ENCODE measurements around the gene BBC3. TPM values are rescaled to one million over a fixed set of nuclear protein-coding genes. Genes with fewer than 3 reads are reported as not detected.

BBC3 gene
- total RNA-seq, 1 experiment from 2014 or later, result 49.5 TPM

DNA sequence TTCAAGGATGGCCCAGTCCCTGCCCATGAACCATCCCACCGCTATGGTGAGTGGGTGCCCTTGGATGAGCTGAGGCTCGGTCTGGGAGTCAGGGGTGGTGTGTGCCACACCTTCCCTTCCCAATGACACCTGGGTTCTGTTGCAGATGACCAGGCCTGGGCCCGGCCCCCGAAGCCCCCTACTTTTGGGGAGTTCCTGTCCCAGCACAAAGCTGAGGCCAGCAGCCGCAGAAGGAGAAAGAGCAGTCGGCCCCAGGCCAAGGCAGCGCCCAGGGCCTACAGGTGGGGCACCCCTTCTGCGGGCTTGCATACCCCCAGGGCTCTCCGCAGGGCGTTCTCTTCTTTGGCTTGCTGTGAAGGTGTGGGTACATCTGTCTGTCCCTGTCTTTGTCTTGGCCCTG is 39.4 kb upstream of the BBC3 start:
- Mint-ChIP-seq H3K27me3 (ENCODE audit: low read depth) (peaks cover 4% of the 10 kb centered on the region), H3K4me1 (peaks cover 12% of the 10 kb centered on the region), H3K27ac (no peak overlapping the region; the same call in 1 of the 2 replicates), H3K4me3 (no peak overlapping the region), H3K36me3 (peaks cover 38% of the 10 kb centered on the region), H3K9me3 (no peaks in the 10 kb centered on the region)
- ChIA-PET POLR2A (no interaction called here), CTCF (no interaction called here)
- TF ChIP-seq ZNF671 (CRISPR knock-in tag; IDR thresholded peaks at IDR 0.05) (no peak), CREB1 (CRISPR knock-in tag; IDR thresholded peaks at IDR 0.05) (no peak), SOX15 (CRISPR knock-in tag; IDR thresholded peaks at IDR 0.05) (no peak), PRRX2 (CRISPR knock-in tag; IDR thresholded peaks at IDR 0.05) (no peak), FOXP1 (CRISPR knock-in tag; IDR thresholded peaks at IDR 0.05; ENCODE audit: borderline replicate concordance) (no peak)
- TF ChIP-seq, protein P1, sequence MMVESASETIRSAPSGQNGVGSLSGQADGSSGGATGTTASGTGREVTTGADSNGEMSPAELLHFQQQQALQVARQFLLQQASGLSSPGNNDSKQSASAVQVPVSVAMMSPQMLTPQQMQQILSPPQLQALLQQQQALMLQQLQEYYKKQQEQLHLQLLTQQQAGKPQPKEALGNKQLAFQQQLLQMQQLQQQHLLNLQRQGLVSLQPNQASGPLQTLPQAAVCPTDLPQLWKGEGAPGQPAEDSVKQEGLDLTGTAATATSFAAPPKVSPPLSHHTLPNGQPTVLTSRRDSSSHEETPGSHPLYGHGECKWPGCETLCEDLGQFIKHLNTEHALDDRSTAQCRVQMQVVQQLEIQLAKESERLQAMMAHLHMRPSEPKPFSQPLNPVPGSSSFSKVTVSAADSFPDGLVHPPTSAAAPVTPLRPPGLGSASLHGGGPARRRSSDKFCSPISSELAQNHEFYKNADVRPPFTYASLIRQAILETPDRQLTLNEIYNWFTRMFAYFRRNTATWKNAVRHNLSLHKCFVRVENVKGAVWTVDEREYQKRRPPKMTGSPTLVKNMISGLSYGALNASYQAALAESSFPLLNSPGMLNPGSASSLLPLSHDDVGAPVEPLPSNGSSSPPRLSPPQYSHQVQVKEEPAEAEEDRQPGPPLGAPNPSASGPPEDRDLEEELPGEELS (CRISPR knock-in tag; IDR thresholded peaks at IDR 0.05), result no peak
- TF ChIP-seq, protein P2, sequence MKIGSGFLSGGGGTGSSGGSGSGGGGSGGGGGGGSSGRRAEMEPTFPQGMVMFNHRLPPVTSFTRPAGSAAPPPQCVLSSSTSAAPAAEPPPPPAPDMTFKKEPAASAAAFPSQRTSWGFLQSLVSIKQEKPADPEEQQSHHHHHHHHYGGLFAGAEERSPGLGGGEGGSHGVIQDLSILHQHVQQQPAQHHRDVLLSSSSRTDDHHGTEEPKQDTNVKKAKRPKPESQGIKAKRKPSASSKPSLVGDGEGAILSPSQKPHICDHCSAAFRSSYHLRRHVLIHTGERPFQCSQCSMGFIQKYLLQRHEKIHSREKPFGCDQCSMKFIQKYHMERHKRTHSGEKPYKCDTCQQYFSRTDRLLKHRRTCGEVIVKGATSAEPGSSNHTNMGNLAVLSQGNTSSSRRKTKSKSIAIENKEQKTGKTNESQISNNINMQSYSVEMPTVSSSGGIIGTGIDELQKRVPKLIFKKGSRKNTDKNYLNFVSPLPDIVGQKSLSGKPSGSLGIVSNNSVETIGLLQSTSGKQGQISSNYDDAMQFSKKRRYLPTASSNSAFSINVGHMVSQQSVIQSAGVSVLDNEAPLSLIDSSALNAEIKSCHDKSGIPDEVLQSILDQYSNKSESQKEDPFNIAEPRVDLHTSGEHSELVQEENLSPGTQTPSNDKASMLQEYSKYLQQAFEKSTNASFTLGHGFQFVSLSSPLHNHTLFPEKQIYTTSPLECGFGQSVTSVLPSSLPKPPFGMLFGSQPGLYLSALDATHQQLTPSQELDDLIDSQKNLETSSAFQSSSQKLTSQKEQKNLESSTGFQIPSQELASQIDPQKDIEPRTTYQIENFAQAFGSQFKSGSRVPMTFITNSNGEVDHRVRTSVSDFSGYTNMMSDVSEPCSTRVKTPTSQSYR (CRISPR knock-in tag; IDR thresholded peaks at IDR 0.05), result no peak
- TF ChIP-seq, protein P3, sequence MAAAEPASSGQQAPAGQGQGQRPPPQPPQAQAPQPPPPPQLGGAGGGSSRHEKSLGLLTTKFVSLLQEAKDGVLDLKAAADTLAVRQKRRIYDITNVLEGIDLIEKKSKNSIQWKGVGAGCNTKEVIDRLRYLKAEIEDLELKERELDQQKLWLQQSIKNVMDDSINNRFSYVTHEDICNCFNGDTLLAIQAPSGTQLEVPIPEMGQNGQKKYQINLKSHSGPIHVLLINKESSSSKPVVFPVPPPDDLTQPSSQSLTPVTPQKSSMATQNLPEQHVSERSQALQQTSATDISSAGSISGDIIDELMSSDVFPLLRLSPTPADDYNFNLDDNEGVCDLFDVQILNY (CRISPR knock-in tag; IDR thresholded peaks at IDR 0.05), result no peak
- TF ChIP-seq, protein P4, sequence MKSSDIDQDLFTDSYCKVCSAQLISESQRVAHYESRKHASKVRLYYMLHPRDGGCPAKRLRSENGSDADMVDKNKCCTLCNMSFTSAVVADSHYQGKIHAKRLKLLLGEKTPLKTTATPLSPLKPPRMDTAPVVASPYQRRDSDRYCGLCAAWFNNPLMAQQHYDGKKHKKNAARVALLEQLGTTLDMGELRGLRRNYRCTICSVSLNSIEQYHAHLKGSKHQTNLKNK (CRISPR knock-in tag; IDR thresholded peaks at IDR 0.05), result no peak
- TF ChIP-seq, protein P5, sequence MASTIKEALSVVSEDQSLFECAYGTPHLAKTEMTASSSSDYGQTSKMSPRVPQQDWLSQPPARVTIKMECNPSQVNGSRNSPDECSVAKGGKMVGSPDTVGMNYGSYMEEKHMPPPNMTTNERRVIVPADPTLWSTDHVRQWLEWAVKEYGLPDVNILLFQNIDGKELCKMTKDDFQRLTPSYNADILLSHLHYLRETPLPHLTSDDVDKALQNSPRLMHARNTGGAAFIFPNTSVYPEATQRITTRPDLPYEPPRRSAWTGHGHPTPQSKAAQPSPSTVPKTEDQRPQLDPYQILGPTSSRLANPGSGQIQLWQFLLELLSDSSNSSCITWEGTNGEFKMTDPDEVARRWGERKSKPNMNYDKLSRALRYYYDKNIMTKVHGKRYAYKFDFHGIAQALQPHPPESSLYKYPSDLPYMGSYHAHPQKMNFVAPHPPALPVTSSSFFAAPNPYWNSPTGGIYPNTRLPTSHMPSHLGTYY (CRISPR knock-in tag; IDR thresholded peaks at IDR 0.05), result no peak
- TF ChIP-seq, protein P6, sequence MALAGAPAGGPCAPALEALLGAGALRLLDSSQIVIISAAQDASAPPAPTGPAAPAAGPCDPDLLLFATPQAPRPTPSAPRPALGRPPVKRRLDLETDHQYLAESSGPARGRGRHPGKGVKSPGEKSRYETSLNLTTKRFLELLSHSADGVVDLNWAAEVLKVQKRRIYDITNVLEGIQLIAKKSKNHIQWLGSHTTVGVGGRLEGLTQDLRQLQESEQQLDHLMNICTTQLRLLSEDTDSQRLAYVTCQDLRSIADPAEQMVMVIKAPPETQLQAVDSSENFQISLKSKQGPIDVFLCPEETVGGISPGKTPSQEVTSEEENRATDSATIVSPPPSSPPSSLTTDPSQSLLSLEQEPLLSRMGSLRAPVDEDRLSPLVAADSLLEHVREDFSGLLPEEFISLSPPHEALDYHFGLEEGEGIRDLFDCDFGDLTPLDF (CRISPR knock-in tag; IDR thresholded peaks at IDR 0.05), result no peak
- TF ChIP-seq, protein P7, sequence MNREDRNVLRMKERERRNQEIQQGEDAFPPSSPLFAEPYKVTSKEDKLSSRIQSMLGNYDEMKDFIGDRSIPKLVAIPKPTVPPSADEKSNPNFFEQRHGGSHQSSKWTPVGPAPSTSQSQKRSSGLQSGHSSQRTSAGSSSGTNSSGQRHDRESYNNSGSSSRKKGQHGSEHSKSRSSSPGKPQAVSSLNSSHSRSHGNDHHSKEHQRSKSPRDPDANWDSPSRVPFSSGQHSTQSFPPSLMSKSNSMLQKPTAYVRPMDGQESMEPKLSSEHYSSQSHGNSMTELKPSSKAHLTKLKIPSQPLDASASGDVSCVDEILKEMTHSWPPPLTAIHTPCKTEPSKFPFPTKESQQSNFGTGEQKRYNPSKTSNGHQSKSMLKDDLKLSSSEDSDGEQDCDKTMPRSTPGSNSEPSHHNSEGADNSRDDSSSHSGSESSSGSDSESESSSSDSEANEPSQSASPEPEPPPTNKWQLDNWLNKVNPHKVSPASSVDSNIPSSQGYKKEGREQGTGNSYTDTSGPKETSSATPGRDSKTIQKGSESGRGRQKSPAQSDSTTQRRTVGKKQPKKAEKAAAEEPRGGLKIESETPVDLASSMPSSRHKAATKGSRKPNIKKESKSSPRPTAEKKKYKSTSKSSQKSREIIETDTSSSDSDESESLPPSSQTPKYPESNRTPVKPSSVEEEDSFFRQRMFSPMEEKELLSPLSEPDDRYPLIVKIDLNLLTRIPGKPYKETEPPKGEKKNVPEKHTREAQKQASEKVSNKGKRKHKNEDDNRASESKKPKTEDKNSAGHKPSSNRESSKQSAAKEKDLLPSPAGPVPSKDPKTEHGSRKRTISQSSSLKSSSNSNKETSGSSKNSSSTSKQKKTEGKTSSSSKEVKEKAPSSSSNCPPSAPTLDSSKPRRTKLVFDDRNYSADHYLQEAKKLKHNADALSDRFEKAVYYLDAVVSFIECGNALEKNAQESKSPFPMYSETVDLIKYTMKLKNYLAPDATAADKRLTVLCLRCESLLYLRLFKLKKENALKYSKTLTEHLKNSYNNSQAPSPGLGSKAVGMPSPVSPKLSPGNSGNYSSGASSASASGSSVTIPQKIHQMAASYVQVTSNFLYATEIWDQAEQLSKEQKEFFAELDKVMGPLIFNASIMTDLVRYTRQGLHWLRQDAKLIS (CRISPR knock-in tag; IDR thresholded peaks at IDR 0.05; ENCODE audit: borderline replicate concordance), result no peak
- no peak for ATAC-seq
- no peak for DNase-seq (ENCODE audit: low spot score)

DNA sequence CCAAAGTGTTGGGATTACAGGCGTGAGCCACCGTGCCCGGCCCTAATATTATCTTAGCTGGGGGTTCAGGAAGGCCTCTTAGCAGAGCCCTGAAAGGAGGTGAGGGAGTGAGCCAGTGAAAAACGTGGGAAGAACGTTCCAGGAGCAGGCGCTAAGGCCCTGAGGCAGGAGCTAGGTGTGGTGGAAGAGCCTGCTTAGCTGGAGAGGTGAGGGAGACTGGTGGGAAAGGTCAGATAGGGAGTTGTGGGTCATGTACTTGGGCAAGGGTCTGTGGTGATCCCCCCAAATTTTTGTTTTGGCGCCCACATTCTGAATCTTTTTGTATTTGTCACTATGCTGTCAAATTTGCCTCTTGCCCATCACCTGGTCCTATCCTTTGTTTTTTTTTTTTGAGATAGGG is 38.6 kb upstream of the BBC3 start:
- POLR2A ChIA-PET, result no interaction called here
- CTCF ChIA-PET, result no interaction called here
- no peaks in the 10 kb centered on the region for H3K9me3 Mint-ChIP-seq
- H3K36me3 Mint-ChIP-seq, result peaks cover 43% of the 10 kb centered on the region
- no peaks in the 10 kb centered on the region for H3K27me3 Mint-ChIP-seq (ENCODE audit: low read depth)
- no peak for ATAC-seq
- H3K27ac Mint-ChIP-seq, result no peak overlapping the region
- DNase-seq (ENCODE audit: low spot score), result no peak
- no peak overlapping the region for H3K4me3 Mint-ChIP-seq
- peaks cover 10% of the 10 kb centered on the region for H3K4me1 Mint-ChIP-seq
- TF ChIP-seq, protein P6 (CRISPR knock-in tag; IDR thresholded peaks at IDR 0.05), result no peak
- TF ChIP-seq, protein P8, sequence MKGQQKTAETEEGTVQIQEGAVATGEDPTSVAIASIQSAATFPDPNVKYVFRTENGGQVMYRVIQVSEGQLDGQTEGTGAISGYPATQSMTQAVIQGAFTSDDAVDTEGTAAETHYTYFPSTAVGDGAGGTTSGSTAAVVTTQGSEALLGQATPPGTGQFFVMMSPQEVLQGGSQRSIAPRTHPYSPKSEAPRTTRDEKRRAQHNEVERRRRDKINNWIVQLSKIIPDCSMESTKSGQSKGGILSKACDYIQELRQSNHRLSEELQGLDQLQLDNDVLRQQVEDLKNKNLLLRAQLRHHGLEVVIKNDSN (CRISPR knock-in tag; IDR thresholded peaks at IDR 0.05), result no peak
- TF ChIP-seq ZNF138 (CRISPR knock-in tag; conservative IDR thresholded peaks at IDR 0.05), result no peak
- TF ChIP-seq, protein P2 (CRISPR knock-in tag; IDR thresholded peaks at IDR 0.05), result no peak
- TF ChIP-seq, protein P9, sequence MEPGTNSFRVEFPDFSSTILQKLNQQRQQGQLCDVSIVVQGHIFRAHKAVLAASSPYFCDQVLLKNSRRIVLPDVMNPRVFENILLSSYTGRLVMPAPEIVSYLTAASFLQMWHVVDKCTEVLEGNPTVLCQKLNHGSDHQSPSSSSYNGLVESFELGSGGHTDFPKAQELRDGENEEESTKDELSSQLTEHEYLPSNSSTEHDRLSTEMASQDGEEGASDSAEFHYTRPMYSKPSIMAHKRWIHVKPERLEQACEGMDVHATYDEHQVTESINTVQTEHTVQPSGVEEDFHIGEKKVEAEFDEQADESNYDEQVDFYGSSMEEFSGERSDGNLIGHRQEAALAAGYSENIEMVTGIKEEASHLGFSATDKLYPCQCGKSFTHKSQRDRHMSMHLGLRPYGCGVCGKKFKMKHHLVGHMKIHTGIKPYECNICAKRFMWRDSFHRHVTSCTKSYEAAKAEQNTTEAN (CRISPR knock-in tag; IDR thresholded peaks at IDR 0.05), result no peak

Measured in WTC11 (cell line).